ENCODE measurements around the gene GALC.

Gene GALC

GRCh38 chr14:88005978-88006851 is 13.2 kb upstream of the GALC start:
- no peak overlapping the region for H3K27ac ChIP-seq

GRCh38 chr14:88005050-88005481 is 12.1 kb upstream of the GALC start, which contains the start of gene GPR65:
Gene GPR65 (plus strand): TSS chr14:88005135. CDS start chr14:88010848, 5,713 bp downstream.
- H2AFZ ChIP-seq (ENCODE audit: low read depth): no peak within 1 kb of the TSS

More at GRCh38 chr14:88005978-88006851, 13.2 kb upstream of the GALC start:
- Histone ChIP-seq H3K4me1 (ENCODE audit: low read depth, poor library complexity, severe bottlenecking) (no peaks in the 10 kb centered on the region), H3K27me3 (ENCODE audit: insufficient read depth, low read depth) (no peaks in the 10 kb centered on the region), H3K36me3 (ENCODE audit: insufficient read depth) (no peaks in the 10 kb centered on the region), H2AFZ (ENCODE audit: low read depth) (no peak overlapping the region), H3K4me2 (no peak overlapping the region), H3K9ac (no peak overlapping the region), H4K20me1 (ENCODE audit: insufficient read depth) (no peaks in the 10 kb centered on the region), H3K79me2 (ENCODE audit: insufficient read depth, low read depth) (no peaks in the 10 kb centered on the region), H3K4me3 (IDR thresholded peaks at IDR 0.05; ENCODE audit: insufficient read depth, low read depth, low read length) (no peak overlapping the region)
- TF ChIP-seq CTCF (conservative IDR thresholded peaks at IDR 0.05; ENCODE audit: low read depth, low read length): no peak

GRCh38 chr14:88004506-88005036 is 11.6 kb upstream of the GALC start:
- no peaks in the 10 kb centered on the region for H3K27me3 ChIP-seq (ENCODE audit: insufficient read depth, low read depth)
- H4K20me1 ChIP-seq (ENCODE audit: insufficient read depth): no peaks in the 10 kb centered on the region
- no peaks in the 10 kb centered on the region for H3K4me1 ChIP-seq (ENCODE audit: low read depth, poor library complexity, severe bottlenecking)
- no peak overlapping the region for H3K9ac ChIP-seq
- H3K4me3 ChIP-seq (IDR thresholded peaks at IDR 0.05; ENCODE audit: insufficient read depth, low read depth, low read length): no peak overlapping the region
- H3K27ac ChIP-seq: no peak overlapping the region
- H3K4me2 ChIP-seq: no peak overlapping the region
- H3K36me3 ChIP-seq (ENCODE audit: insufficient read depth): no peaks in the 10 kb centered on the region
- no peak overlapping the region for H2AFZ ChIP-seq (ENCODE audit: low read depth)
- H3K79me2 ChIP-seq (ENCODE audit: insufficient read depth, low read depth): no peaks in the 10 kb centered on the region
- no peak for TF ChIP-seq CTCF (conservative IDR thresholded peaks at IDR 0.05; ENCODE audit: low read depth, low read length)

More at GRCh38 chr14:88005050-88005481, 12.1 kb upstream of the GALC start, which contains the start of gene GPR65:
- H3K36me3 ChIP-seq (ENCODE audit: insufficient read depth): no peaks in the 10 kb centered on the region
- H3K27me3 ChIP-seq (ENCODE audit: insufficient read depth, low read depth): no peaks in the 10 kb centered on the region
- H3K27ac ChIP-seq: no peak within 1 kb of the TSS
- H3K4me1 ChIP-seq (ENCODE audit: low read depth, poor library complexity, severe bottlenecking): no peaks in the 10 kb centered on the region
- H3K4me2 ChIP-seq: no peak within 1 kb of the TSS
- no peaks in the 10 kb centered on the region for H4K20me1 ChIP-seq (ENCODE audit: insufficient read depth)
- H3K9ac ChIP-seq: no peak within 1 kb of the TSS
- no peak within 1 kb of the TSS for H3K4me3 ChIP-seq (IDR thresholded peaks at IDR 0.05; ENCODE audit: insufficient read depth, low read depth, low read length)
- no peaks in the 10 kb centered on the region for H3K79me2 ChIP-seq (ENCODE audit: insufficient read depth, low read depth)
- TF ChIP-seq CTCF (conservative IDR thresholded peaks at IDR 0.05; ENCODE audit: low read depth, low read length): no peak

GRCh38 chr14:88003425-88003824 is 10.4 kb upstream of the GALC start:
- Histone ChIP-seq H3K36me3 (ENCODE audit: insufficient read depth) (no peaks in the 10 kb centered on the region), H2AFZ (ENCODE audit: low read depth) (no peak overlapping the region), H3K79me2 (ENCODE audit: insufficient read depth, low read depth) (no peaks in the 10 kb centered on the region), H4K20me1 (ENCODE audit: insufficient read depth) (no peaks in the 10 kb centered on the region), H3K27ac (no peak overlapping the region), H3K4me2 (no peak overlapping the region), H3K4me1 (ENCODE audit: low read depth, poor library complexity, severe bottlenecking) (no peaks in the 10 kb centered on the region), H3K4me3 (IDR thresholded peaks at IDR 0.05; ENCODE audit: insufficient read depth, low read depth, low read length) (no peak overlapping the region), H3K9ac (no peak overlapping the region), H3K27me3 (ENCODE audit: insufficient read depth, low read depth) (no peaks in the 10 kb centered on the region)
- TF ChIP-seq CTCF (conservative IDR thresholded peaks at IDR 0.05; ENCODE audit: low read depth, low read length): no peak

Data from KMS-11 (cell line).